ENCODE data around the gene MUTYH. TPM values are rescaled to one million over a fixed set of nuclear protein-coding genes. Genes with fewer than 3 reads are reported as not detected.

Gene MUTYH
- total RNA-seq, 4 donors from 2014 or later: 12.6 to 49.2 (median 26.3) TPM

- peak; percentile 64 to 74 for DNase-seq
- H3K4me3 ChIP-seq: no peak overlapping the region
- intact Hi-C loops (cut with DNase I; ENCODE audit: low total_unique reads): loop anchor here (10.0 kb wide), 1 partner anchor 205 kb away; no protein-coding TSS in a partner anchor
- TF ChIP-seq CTCF (IDR thresholded peaks at IDR 0.05): peak; percentile 66 to 82 (median 72)
- no peak for TF ChIP-seq POLR2A (IDR thresholded peaks at IDR 0.05)
- peaks cover 0 to 9% of the 10 kb centered on the region in 2 donors for H3K4me1 ChIP-seq
- H3K27me3 ChIP-seq: no peaks in the 10 kb centered on the region
- H3K9me3 ChIP-seq: no peaks in the 10 kb centered on the region
- no peaks in the 10 kb centered on the region for H3K36me3 ChIP-seq
- peak overlapping the region; percentile 66 to 88 for H3K27ac ChIP-seq
These were observed 19.8 kb upstream of the MUTYH start for GRCh38 chr1:45359882-45360513.

GRCh38 chr1:45356186-45356585 is 15.9 kb upstream of the MUTYH start:
- Histone ChIP-seq H3K27me3 (no peaks in the 10 kb centered on the region), H3K36me3 (no peaks in the 10 kb centered on the region), H3K4me3 (no peak overlapping the region), H3K4me1 (peaks cover 0 to 9% of the 10 kb centered on the region in 2 donors), H3K9me3 (no peaks in the 10 kb centered on the region), H3K27ac (no peak overlapping the region)
- DNase-seq: no peak
- intact Hi-C loops (cut with DNase I; ENCODE audit: low total_unique reads): loop anchor here (10.0 kb wide), 1 partner anchor 209 kb away; no protein-coding TSS in a partner anchor
- TF ChIP-seq CTCF (IDR thresholded peaks at IDR 0.05) (no peak), POLR2A (IDR thresholded peaks at IDR 0.05) (no peak)

GRCh38 chr1:45355683-45356082 is 15.4 kb upstream of the MUTYH start:
- H3K36me3 ChIP-seq: no peaks in the 10 kb centered on the region
- no peaks in the 10 kb centered on the region for H3K9me3 ChIP-seq
- no peak overlapping the region for H3K4me3 ChIP-seq
- intact Hi-C loops (cut with DNase I; ENCODE audit: low total_unique reads): loop anchor here (10.0 kb wide), 1 partner anchor 209 kb away; no protein-coding TSS in a partner anchor
- DNase-seq: no peak
- peaks cover 0 to 6% of the 10 kb centered on the region in 2 donors for H3K4me1 ChIP-seq
- no peak for TF ChIP-seq CTCF (IDR thresholded peaks at IDR 0.05)
- no peak for TF ChIP-seq POLR2A (IDR thresholded peaks at IDR 0.05)
- H3K27ac ChIP-seq: no peak overlapping the region
- H3K27me3 ChIP-seq: no peaks in the 10 kb centered on the region

GRCh38 chr1:45354838-45355237 is 14.6 kb upstream of the MUTYH start:
- no peaks in the 10 kb centered on the region for H3K36me3 ChIP-seq
- intact Hi-C loops (cut with DNase I; ENCODE audit: low total_unique reads): loop anchor here (10.0 kb wide), 1 partner anchor 210 kb away; no protein-coding TSS in a partner anchor
- no peak for DNase-seq
- H3K27me3 ChIP-seq: no peaks in the 10 kb centered on the region
- H3K4me3 ChIP-seq: no peak overlapping the region
- TF ChIP-seq POLR2A (IDR thresholded peaks at IDR 0.05): no peak
- no peak for TF ChIP-seq CTCF (IDR thresholded peaks at IDR 0.05)
- H3K9me3 ChIP-seq: no peaks in the 10 kb centered on the region
- H3K27ac ChIP-seq: no peak overlapping the region
- no peaks in the 10 kb centered on the region for H3K4me1 ChIP-seq

GRCh38 chr1:45353685-45354084 is 13.4 kb upstream of the MUTYH start:
- no peak for DNase-seq
- H3K4me3 ChIP-seq: no peak overlapping the region
- intact Hi-C loops (cut with DNase I; ENCODE audit: low total_unique reads): loop anchor here (10.0 kb wide), 1 partner anchor 211 kb away; no protein-coding TSS in a partner anchor
- H3K4me1 ChIP-seq: no peaks in the 10 kb centered on the region
- H3K9me3 ChIP-seq: no peaks in the 10 kb centered on the region
- H3K36me3 ChIP-seq: no peaks in the 10 kb centered on the region
- H3K27ac ChIP-seq: no peak overlapping the region
- TF ChIP-seq POLR2A (IDR thresholded peaks at IDR 0.05) (no peak), CTCF (IDR thresholded peaks at IDR 0.05) (no peak)
- no peaks in the 10 kb centered on the region for H3K27me3 ChIP-seq

All from uterus (tissue), 4 donors.